OCI-LY1 (cell line): ENCODE measurements around the gene CACNA1C.

Source experiments
- H2AFZ ChIP-seq: fragments of 200-600 bp; sonication (generic), shearing (Covaris generic); 2 replicates; pipeline ENCODE4 v1.6.0; 2014; ENCODE audit warnings: antibody characterized with exemption, mild to moderate bottlenecking, low read length
- H3F3A ChIP-seq: fragments of 200-600 bp; sonication (generic), shearing (Covaris generic); 2 replicates; pipeline ENCODE4 v1.6.0; 2014; ENCODE audit warnings: mild to moderate bottlenecking, antibody characterized with exemption, low read length, moderate library complexity; ENCODE audit not compliant: insufficient read depth
- H3K27ac ChIP-seq: fragments of 200-600 bp; sonication (generic); 2 replicates; pipeline ENCODE4 v1.5.1; 2014; ENCODE audit warnings: low read length, mixed run types, mild to moderate bottlenecking, low read depth; ENCODE audit not compliant: poor library complexity, severe bottlenecking
- H3K27me3 ChIP-seq: fragments of 200-600 bp; sonication (generic); 2 replicates; pipeline ENCODE4 v1.6.0; 2014; ENCODE audit warnings: antibody characterized with exemption, mild to moderate bottlenecking, low read length, moderate library complexity; ENCODE audit not compliant: insufficient read depth
- H3K36me3 ChIP-seq: fragments of 200-600 bp; sonication (generic); 2 replicates; pipeline ENCODE4 v1.6.1; 2014; ENCODE audit warnings: mild to moderate bottlenecking, antibody characterized with exemption, low read length, moderate library complexity, mixed read lengths; ENCODE audit not compliant: insufficient read depth
- H3K4me1 ChIP-seq: fragments of 200-600 bp; sonication (generic); 2 replicates; pipeline ENCODE4 v1.5.1; 2014; ENCODE audit warnings: mild to moderate bottlenecking, low read length, moderate library complexity; ENCODE audit not compliant: insufficient read depth, severe bottlenecking
- H3K4me2 ChIP-seq: fragments of 200-600 bp; sonication (generic), shearing (Covaris generic); 2 replicates; pipeline ENCODE4 v1.6.1; 2014; ENCODE audit warnings: low read length
- H3K4me3 ChIP-seq: fragments of 200-600 bp; sonication (generic); 2 replicates; pipeline ENCODE4 v1.5.1; 2014; ENCODE audit warnings: low read length, low read depth, mild to moderate bottlenecking, mixed read lengths; ENCODE audit not compliant: poor library complexity, severe bottlenecking
- H3K79me2 ChIP-seq: fragments of 200-600 bp; shearing (Covaris generic); 2 replicates; pipeline ENCODE4 v1.6.1; 2016; ENCODE audit warnings: mixed run types, low read length, mixed read lengths; ENCODE audit not compliant: insufficient read depth
- H3K9ac ChIP-seq: fragments of 200-600 bp; sonication (generic), shearing (Covaris generic); 2 replicates; pipeline ENCODE4 v1.6.1; 2014; ENCODE audit warnings: mild to moderate bottlenecking, low read length, mixed read lengths
- H3K9me2 ChIP-seq: fragments of 200-600 bp; sonication (generic), shearing (Covaris generic); 2 replicates; pipeline ENCODE4 v1.6.1; 2014; ENCODE audit warnings: low read depth, mild to moderate bottlenecking, low read length, mixed read lengths
- H3K9me3 ChIP-seq: fragments of 200-600 bp; shearing (Covaris generic); 2 replicates; pipeline ENCODE4 v1.6.1; 2014; ENCODE audit warnings: low read length, mixed read lengths
- H4K20me1 ChIP-seq: fragments of 200-600 bp; sonication (generic), shearing (Covaris generic); 2 replicates; pipeline ENCODE4 v1.6.0; 2016; ENCODE audit warnings: mild to moderate bottlenecking, low read length; ENCODE audit not compliant: insufficient read depth
- EZH2 ChIP-seq: fragments of 200-600 bp; sonication (generic), shearing (Covaris generic); IDR thresholded peaks from 2 replicates; pipeline ENCODE4 v1.8.0; 2017; ENCODE audit warnings: borderline replicate concordance, mixed run types, mild to moderate bottlenecking, antibody characterized with exemption, low read length, moderate library complexity, mixed read lengths
- TF ChIP-seq, protein P1 (sequence below): fragments of 200-600 bp; sonication (generic), shearing (Covaris generic); IDR thresholded peaks from 2 replicates; pipeline ENCODE4 v1.5.1; 2017; ENCODE audit warnings: mild to moderate bottlenecking, antibody characterized with exemption, low read length, moderate library complexity, mixed read lengths

Gene CACNA1C

GRCh38 chr12:2409656-2410265 lies 357.0 kb downstream of the CACNA1C start:
- H3K9ac ChIP-seq: no peak overlapping the region
- H3K36me3 ChIP-seq: no peaks in the 10 kb centered on the region
- no peaks in the 10 kb centered on the region for H3K4me1 ChIP-seq
- H3K4me2 ChIP-seq: no peak overlapping the region
- H3F3A ChIP-seq: no peaks in the 10 kb centered on the region
- H3K9me2 ChIP-seq: no peaks in the 10 kb centered on the region
- no peaks in the 10 kb centered on the region for H3K79me2 ChIP-seq
- no peaks in the 10 kb centered on the region for H3K27me3 ChIP-seq
- TF ChIP-seq, protein P1, sequence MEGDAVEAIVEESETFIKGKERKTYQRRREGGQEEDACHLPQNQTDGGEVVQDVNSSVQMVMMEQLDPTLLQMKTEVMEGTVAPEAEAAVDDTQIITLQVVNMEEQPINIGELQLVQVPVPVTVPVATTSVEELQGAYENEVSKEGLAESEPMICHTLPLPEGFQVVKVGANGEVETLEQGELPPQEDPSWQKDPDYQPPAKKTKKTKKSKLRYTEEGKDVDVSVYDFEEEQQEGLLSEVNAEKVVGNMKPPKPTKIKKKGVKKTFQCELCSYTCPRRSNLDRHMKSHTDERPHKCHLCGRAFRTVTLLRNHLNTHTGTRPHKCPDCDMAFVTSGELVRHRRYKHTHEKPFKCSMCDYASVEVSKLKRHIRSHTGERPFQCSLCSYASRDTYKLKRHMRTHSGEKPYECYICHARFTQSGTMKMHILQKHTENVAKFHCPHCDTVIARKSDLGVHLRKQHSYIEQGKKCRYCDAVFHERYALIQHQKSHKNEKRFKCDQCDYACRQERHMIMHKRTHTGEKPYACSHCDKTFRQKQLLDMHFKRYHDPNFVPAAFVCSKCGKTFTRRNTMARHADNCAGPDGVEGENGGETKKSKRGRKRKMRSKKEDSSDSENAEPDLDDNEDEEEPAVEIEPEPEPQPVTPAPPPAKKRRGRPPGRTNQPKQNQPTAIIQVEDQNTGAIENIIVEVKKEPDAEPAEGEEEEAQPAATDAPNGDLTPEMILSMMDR: no peak
- no peak for TF ChIP-seq EZH2
- no peak overlapping the region for H3K4me3 ChIP-seq
- H4K20me1 ChIP-seq: no peaks in the 10 kb centered on the region
- no peak overlapping the region for H2AFZ ChIP-seq
- H3K27ac ChIP-seq: no peak overlapping the region
- H3K9me3 ChIP-seq: no peaks in the 10 kb centered on the region

GRCh38 chr12:2410496-2410895 lies 357.7 kb downstream of the CACNA1C start:
- H3K9ac ChIP-seq: no peak overlapping the region
- no peaks in the 10 kb centered on the region for H3K9me3 ChIP-seq
- no peak for TF ChIP-seq EZH2
- TF ChIP-seq, protein P1: no peak
- no peaks in the 10 kb centered on the region for H3K9me2 ChIP-seq
- H3K27ac ChIP-seq: no peak overlapping the region
- no peaks in the 10 kb centered on the region for H3K27me3 ChIP-seq
- no peaks in the 10 kb centered on the region for H3K4me1 ChIP-seq
- no peak overlapping the region for H3K4me2 ChIP-seq
- no peaks in the 10 kb centered on the region for H3K79me2 ChIP-seq
- H2AFZ ChIP-seq: no peak overlapping the region
- no peak overlapping the region for H3K4me3 ChIP-seq
- H3K36me3 ChIP-seq: no peaks in the 10 kb centered on the region
- H4K20me1 ChIP-seq: no peaks in the 10 kb centered on the region
- no peaks in the 10 kb centered on the region for H3F3A ChIP-seq

GRCh38 chr12:2411011-2411410 lies 358.2 kb downstream of the CACNA1C start:
- Histone ChIP-seq H4K20me1 (no peaks in the 10 kb centered on the region), H3K27me3 (peaks cover 2% of the 10 kb centered on the region; the same call in 1 of the 2 replicates), H3K4me2 (no peak overlapping the region), H2AFZ (no peak overlapping the region), H3K4me1 (no peaks in the 10 kb centered on the region), H3K9ac (no peak overlapping the region), H3K9me2 (no peaks in the 10 kb centered on the region), H3K36me3 (no peaks in the 10 kb centered on the region), H3K79me2 (no peaks in the 10 kb centered on the region), H3K4me3 (no peak overlapping the region), H3K27ac (no peak overlapping the region), H3K9me3 (no peaks in the 10 kb centered on the region), H3F3A (no peaks in the 10 kb centered on the region)
- no peak for TF ChIP-seq EZH2
- TF ChIP-seq, protein P1: no peak
